IMR-90 (cell line): ENCODE measurements around the gene AFF2. TPM values are rescaled to one million over a fixed set of nuclear protein-coding genes. Genes with fewer than 3 reads are reported as not detected.

ENCODE experiments used
- ATAC-seq: fragments of 200-7000 bp; cut with Tn5 transposase; 2 replicates; pipeline ENCODE4 v1.9.1; 2020; ENCODE audit warnings: low read depth, mild to moderate bottlenecking, moderate library complexity
- BruUV-seq: library from RNA; stranded (reverse); fragments of 400-500 nt; replicated peaks from 2 replicates; lab custom pipeline; 2021; lab: Mats Ljungman, UMichigan
- CTCF ChIA-PET: fragments of 300-600 bp; formaldehyde crosslinking; extraction: SDS; loops from one replicate; lab custom pipeline; 2021; ENCODE audit warnings: antibody characterized with exemption; lab: Yijun Ruan, JAX
- POLR2A ChIA-PET: fragments of 300-600 bp; sonication (Branson Sonifier 250); formaldehyde crosslinking; loops from one replicate; lab custom pipeline; 2022; ENCODE audit warnings: antibody characterized with exemption; ENCODE audit not compliant: unreplicated experiment; lab: Charles Lee
- DNase-seq: peaks from one replicate; pipeline ENCODE4 v3.0.0; 2013
- H2AFZ ChIP-seq: replicated peaks from 2 replicates; pipeline ENCODE3; 2013; ENCODE audit warnings: low read length, mild to moderate bottlenecking; ENCODE audit not compliant: poor library complexity
- H2AK5ac ChIP-seq: 2 replicates; pipeline ENCODE4 v1.6.1; 2013; ENCODE audit warnings: low read depth, low read length, inconsistent platforms
- H2AK9ac ChIP-seq: replicated peaks from 2 replicates; pipeline ENCODE3; 2013; ENCODE audit warnings: mild to moderate bottlenecking, low read depth, low read length, moderate library complexity; ENCODE audit not compliant: poor library complexity
- H2BK120ac ChIP-seq: 2 replicates; pipeline ENCODE4 v1.6.1; 2013; ENCODE audit warnings: low read depth, low read length, inconsistent platforms
- H2BK15ac ChIP-seq: 3 replicates; pipeline ENCODE4 v1.6.1; 2013; ENCODE audit warnings: low read depth, low read length, inconsistent platforms
- H2BK20ac ChIP-seq: 2 replicates; pipeline ENCODE4 v1.6.1; 2013; ENCODE audit warnings: low read depth, mild to moderate bottlenecking, inconsistent platforms, low read length, moderate library complexity
- H2BK5ac ChIP-seq: 2 replicates; pipeline ENCODE4 v1.6.1; 2013; ENCODE audit warnings: mild to moderate bottlenecking, low read depth, low read length, inconsistent platforms; ENCODE audit not compliant: poor library complexity, severe bottlenecking
- H3K14ac ChIP-seq: replicated peaks from 2 replicates; pipeline ENCODE4 v1.6.1; 2013; ENCODE audit warnings: low read depth, low read length, inconsistent platforms
- H3K18ac ChIP-seq: 2 replicates; pipeline ENCODE4 v1.6.1; 2013; ENCODE audit warnings: low read depth, low read length, control low read depth
- H3K23ac ChIP-seq: 2 replicates; pipeline ENCODE4 v1.6.1; 2013; ENCODE audit warnings: low read depth, low read length, inconsistent platforms
- H3K27ac ChIP-seq: 2 replicates; pipeline ENCODE4 v1.5.1; 2013; ENCODE audit warnings: mild to moderate bottlenecking, control low read depth, low read length; ENCODE audit not compliant: insufficient read depth
- H3K27me3 ChIP-seq: 2 replicates; pipeline ENCODE4 v1.6.1; 2013; ENCODE audit warnings: low read length; ENCODE audit not compliant: control insufficient read depth, insufficient read depth
- H3K36me3 ChIP-seq: 2 replicates; pipeline ENCODE4 v1.6.1; 2013; ENCODE audit warnings: low read length, mixed read lengths; ENCODE audit not compliant: control insufficient read depth, insufficient read depth
- H3K4ac ChIP-seq: 2 replicates; pipeline ENCODE4 v1.6.1; 2013; ENCODE audit warnings: low read depth, low read length, inconsistent platforms
- H3K4me1 ChIP-seq: 2 replicates; pipeline ENCODE4 v1.6.1; 2013; ENCODE audit warnings: low read length, mixed read lengths; ENCODE audit not compliant: control insufficient read depth, insufficient read depth
- H3K4me2 ChIP-seq: 2 replicates; pipeline ENCODE4 v1.6.1; 2013; ENCODE audit warnings: low read depth, mild to moderate bottlenecking, control low read depth, low read length, moderate library complexity
- H3K4me3 ChIP-seq: 2 replicates; pipeline ENCODE4 v1.5.1; 2013; ENCODE audit warnings: low read depth, mild to moderate bottlenecking, control low read depth, low read length, moderate library complexity; ENCODE audit not compliant: insufficient read depth
- H3K56ac ChIP-seq: 2 replicates; pipeline ENCODE4 v1.6.1; 2013; ENCODE audit warnings: low read length, inconsistent platforms; ENCODE audit not compliant: insufficient read depth; ENCODE audit errors: extremely low read depth
- H3K79me1 ChIP-seq, 2 experiments: 2 replicates each; pipeline ENCODE4 v1.6.1; 2013; ENCODE audit warnings: low read length in 2 of 2, inconsistent platforms in 1 of 2, low read depth in 1 of 2
- H3K9ac ChIP-seq: 2 replicates; pipeline ENCODE4 v1.6.1; 2013; ENCODE audit warnings: low read depth, low read length, control low read depth
- H3K9me1 ChIP-seq: 2 replicates; pipeline ENCODE4 v1.6.1; 2013; ENCODE audit warnings: low read length, inconsistent platforms; ENCODE audit not compliant: insufficient read depth
- H3K9me3 ChIP-seq: 2 replicates; pipeline ENCODE4 v1.6.1; 2013; ENCODE audit warnings: low read length; ENCODE audit not compliant: control insufficient read depth, insufficient read depth
- H4K20me1 ChIP-seq: 2 replicates; pipeline ENCODE4 v1.6.1; 2013; ENCODE audit warnings: low read length, inconsistent platforms; ENCODE audit not compliant: insufficient read depth
- H4K5ac ChIP-seq: 2 replicates; pipeline ENCODE4 v1.6.1; 2013; ENCODE audit warnings: mild to moderate bottlenecking, low read depth, low read length, control low read depth
- H4K8ac ChIP-seq, 2 experiments: 2 replicates each; pipeline ENCODE4 v1.6.1; 2013; ENCODE audit warnings: low read depth in 2 of 2, low read length in 2 of 2, control low read depth in 1 of 2, inconsistent platforms in 1 of 2
- H4K91ac ChIP-seq: 2 replicates; pipeline ENCODE4 v1.6.1; 2013; ENCODE audit warnings: low read depth, low read length, inconsistent platforms; ENCODE audit not compliant: insufficient read depth
- CEBPB ChIP-seq: IDR thresholded peaks from 2 replicates; pipeline ENCODE4 v1.6.1; 2012; ENCODE audit warnings: low read depth, low read length, improper control_type of control experiment
- CTCF ChIP-seq: conservative IDR thresholded peaks from 2 replicates; pipeline ENCODE4 v1.5.1; 2012; ENCODE audit warnings: mild to moderate bottlenecking, low read depth, low read length, improper control_type of control experiment
- ELK1 ChIP-seq: fragments of 150-350 bp; IDR thresholded peaks from 2 replicates; pipeline ENCODE4 v1.6.1; 2016; ENCODE audit warnings: low read depth, mild to moderate bottlenecking, low read length, moderate library complexity, borderline replicate concordance
- FOS ChIP-seq: fragments of 150-350 bp; IDR thresholded peaks from 2 replicates; pipeline ENCODE4 v1.6.1; 2016; ENCODE audit warnings: low read depth, low read length
- MAFK ChIP-seq: IDR thresholded peaks from 2 replicates; pipeline ENCODE4 v1.6.1; 2012; ENCODE audit warnings: low read depth, low read length, improper control_type of control experiment
- MAZ ChIP-seq: IDR thresholded peaks from 2 replicates; pipeline ENCODE4 v1.6.1; 2012; ENCODE audit warnings: low read depth, mild to moderate bottlenecking, low read length, improper control_type of control experiment, moderate library complexity, borderline replicate concordance
- MXI1 ChIP-seq: IDR thresholded peaks from 2 replicates; pipeline ENCODE4 v1.6.1; 2012; ENCODE audit warnings: low read depth, mild to moderate bottlenecking, low read length, moderate library complexity, borderline replicate concordance
- NFE2L2 ChIP-seq: fragments of 150-350 bp; IDR thresholded peaks from 2 replicates; pipeline ENCODE4 v1.6.1; 2016; ENCODE audit warnings: low read depth, mild to moderate bottlenecking, low read length
- POLR2A ChIP-seq: IDR thresholded peaks from 2 replicates; pipeline ENCODE4 v1.6.1; 2012; ENCODE audit warnings: mild to moderate bottlenecking, low read depth, low read length
- RAD21 ChIP-seq: IDR thresholded peaks from 2 replicates; pipeline ENCODE4 v1.6.1; 2012; ENCODE audit warnings: low read length, improper control_type of control experiment
- RCOR1 ChIP-seq: IDR thresholded peaks from 2 replicates; pipeline ENCODE4 v1.6.1; 2012; ENCODE audit warnings: mild to moderate bottlenecking, low read length, improper control_type of control experiment; ENCODE audit not compliant: insufficient replicate concordance
- RFX5 ChIP-seq: IDR thresholded peaks from 2 replicates; pipeline ENCODE4 v1.8.0; 2012; ENCODE audit warnings: low read depth, mild to moderate bottlenecking, low read length, moderate library complexity
- SMC3 ChIP-seq: fragments of 150-350 bp; IDR thresholded peaks from 2 replicates; pipeline ENCODE4 v1.6.1; 2016; ENCODE audit warnings: low read depth, mild to moderate bottlenecking, antibody characterized with exemption, low read length, moderate library complexity
- USF2 ChIP-seq: fragments of 150-350 bp; IDR thresholded peaks from 2 replicates; pipeline ENCODE4 v1.6.1; 2017; ENCODE audit warnings: mild to moderate bottlenecking, antibody characterized with exemption, low read length, low read depth
- WGBS, 2 experiments: methylation state at CpG; one replicate each; pipeline versions ENCODE4 v1.1.5 to v1.1.7; 2013; ENCODE audit warnings: missing lambda C conversion rate in 2 of 2; ENCODE audit not compliant: insufficient read length in 1 of 2; ENCODE audit errors: extremely low coverage in 2 of 2; 5-methylcytosine and 5-hydroxymethylcytosine counted together
- dilution Hi-C: fragments of 300-500 bp; cut with HindIII; formaldehyde crosslinking; loops from one replicate; pipeline ENCODE4 v1.14.3; 2018; ENCODE audit warnings: low sequenced_read_pairs; ENCODE audit not compliant: unreplicated experiment
- in situ Hi-C: fragments of 300-500 bp; cut with MboI; formaldehyde crosslinking; loops from 3 replicates; pipeline ENCODE4 v1.14.3; 2019; ENCODE audit warnings: low sequenced_read_pairs, inconsistent platforms, mixed read lengths
- intact Hi-C: fragments of 100-400 bp; cut with micrococcal nuclease; formaldehyde crosslinking; loops from 2 replicates; pipeline ENCODE4 v1.10.0; 2022
- polyA plus RNA-seq, 3 experiments: library from polyadenylated mRNA; depleted of rRNA; stranded (reverse); fragments of >200 nt; gene quantifications; 2 replicates each; pipeline ENCODE4 v1.2.3, GENCODE V29; 2012; ENCODE audit warnings: low replicate concordance in 1 of 3
- total RNA-seq: library from RNA; depleted of rRNA; stranded (reverse); fragments of >200 nt; gene quantifications from 2 replicates; pipeline ENCODE4 v1.2.3, GENCODE V29; 2012

Gene AFF2
- total and polyA plus RNA-seq, 2 of the 4 experiments (the other 2 are of a cell fraction): 0.15 to 0.72 TPM

GRCh38 chrX:148823986-148824385 is 323.6 kb downstream of the AFF2 start:
- no peak for DNase-seq

More at GRCh38 chrX:148823986-148824385, 323.6 kb downstream of the AFF2 start:
- H3K9me1 ChIP-seq: no peaks in the 10 kb centered on the region
- H3K27ac ChIP-seq: no peak overlapping the region
- no peaks in the 10 kb centered on the region for H3K79me1 ChIP-seq
- H3K4me3 ChIP-seq: no peak overlapping the region
- CTCF ChIA-PET: interaction anchor here (0.7 kb wide), 1 partner anchor 691 kb away, joined by 4 read pairs; no protein-coding TSS in a partner anchor
- in situ Hi-C loops: no loop called here
- H3K4me1 ChIP-seq: no peaks in the 10 kb centered on the region
- no peak overlapping the region for H4K91ac ChIP-seq
- H2BK5ac ChIP-seq: no peak overlapping the region
- H2AK5ac ChIP-seq: no peak overlapping the region
- H3K56ac ChIP-seq: no peak overlapping the region
- H3K27me3 ChIP-seq: no peaks in the 10 kb centered on the region
- no peak overlapping the region for H3K14ac ChIP-seq
- no peaks in the 10 kb centered on the region for H4K20me1 ChIP-seq
- BruUV-seq: no TSS peak
- WGBS, 2 experiments: no CpG with 5 or more reads among the region's 2 CpGs
- H3K36me3 ChIP-seq: no peaks in the 10 kb centered on the region
- no peak overlapping the region for H3K23ac ChIP-seq
- TF ChIP-seq NFE2L2: no peak
- TF ChIP-seq CEBPB: no peak
- TF ChIP-seq CTCF: no peak
- TF ChIP-seq MAFK: no peak
- TF ChIP-seq RAD21: no peak
- no peak for TF ChIP-seq FOS
- TF ChIP-seq MXI1: no peak
- TF ChIP-seq RFX5: no peak
- no peak for TF ChIP-seq RCOR1
- TF ChIP-seq USF2: no peak
- TF ChIP-seq MAZ: no peak
- no peak for TF ChIP-seq ELK1
- TF ChIP-seq POLR2A: no peak
- TF ChIP-seq SMC3: no peak
- H2AFZ ChIP-seq: no peak overlapping the region
- H2BK120ac ChIP-seq: no peak overlapping the region
- H2BK15ac ChIP-seq: no peak overlapping the region
- no peak overlapping the region for H4K8ac ChIP-seq
- H2BK20ac ChIP-seq: no peak overlapping the region
- intact Hi-C loops: no loop called here
- ATAC-seq: no peak
- H3K9me3 ChIP-seq: no peaks in the 10 kb centered on the region
- H2AK9ac ChIP-seq: no peak overlapping the region
- POLR2A ChIA-PET: no interaction called here
- no peak overlapping the region for H4K5ac ChIP-seq
- H3K4me2 ChIP-seq: no peak overlapping the region
- H3K9ac ChIP-seq: no peak overlapping the region
- H3K18ac ChIP-seq: no peak overlapping the region
- no peak overlapping the region for H3K4ac ChIP-seq
- dilution Hi-C loops: no loop called here
